OCI-LY3 (cell line): ENCODE data around the gene MPC2.

Experiments
- CTCF ChIP-seq: fragments of 200-600, 300-600 bp; sonication (generic); IDR thresholded peaks from 2 replicates; pipeline ENCODE4 v1.5.1; 2014; ENCODE audit warnings: antibody characterized with exemption, low read length, low read depth
- EZH2phosphoT487 ChIP-seq: fragments of 200-600 bp; shearing (Covaris generic); IDR thresholded peaks from 2 replicates; pipeline ENCODE4 v1.6.1; 2018; ENCODE audit warnings: antibody characterized with exemption, mixed run types, low read depth

DNA sequence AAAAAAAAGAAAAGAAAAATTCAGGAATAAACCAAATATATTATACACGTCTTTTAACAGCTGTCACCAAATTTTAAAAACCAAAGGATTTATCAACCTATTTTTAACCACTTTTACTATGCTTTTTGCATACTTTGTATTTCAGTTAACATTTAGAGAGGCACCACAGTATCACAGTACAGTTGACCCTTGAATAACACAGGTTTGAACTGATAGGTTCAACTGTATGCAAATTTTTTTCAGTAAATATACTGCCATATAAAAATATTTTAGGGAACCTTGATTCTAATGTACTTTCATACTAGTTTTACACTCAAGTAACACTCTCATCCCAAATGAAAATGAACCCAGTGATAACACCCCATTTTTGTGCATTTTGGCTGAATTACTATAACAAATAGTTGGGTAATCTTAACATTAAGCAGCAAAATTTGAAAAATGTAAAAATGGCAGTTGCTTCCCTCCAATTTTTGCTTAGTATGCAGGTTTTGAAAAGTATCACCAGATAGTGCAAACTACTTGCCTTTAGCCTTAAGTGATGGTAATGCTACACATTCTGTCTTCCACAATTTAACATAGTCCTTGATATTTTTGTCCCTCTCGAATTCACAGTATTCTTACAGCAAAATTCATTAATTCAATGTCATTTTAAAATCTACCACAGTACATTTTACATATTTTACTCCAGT, 12.2 kb downstream of the MPC2 start:
- TF ChIP-seq CTCF (no peak), EZH2phosphoT487 (no peak)
